WI38 (cell line): ENCODE results near the gene PRMT2.
"Not testable (repeated sequence)": the region's sequence is repeated elsewhere in the genome, so short reads cannot be mapped to it uniquely, and the experiment has no call there.

Experiments
- H3K4me3 ChIP-seq: 2 replicates; pipeline ENCODE4 v1.5.1; 2011; ENCODE audit warnings: low read depth, mild to moderate bottlenecking, control low read depth, low read length
- TF ChIP-seq, protein P1 (sequence below): IDR thresholded peaks from 2 replicates; pipeline ENCODE4 v1.5.1; 2012; ENCODE audit warnings: low read depth, mild to moderate bottlenecking, control low read depth, low read length

Gene PRMT2

GRCh38 chr21:46664316-46664995, 29.0 kb downstream of the PRMT2 start:
- TF ChIP-seq, protein P1, sequence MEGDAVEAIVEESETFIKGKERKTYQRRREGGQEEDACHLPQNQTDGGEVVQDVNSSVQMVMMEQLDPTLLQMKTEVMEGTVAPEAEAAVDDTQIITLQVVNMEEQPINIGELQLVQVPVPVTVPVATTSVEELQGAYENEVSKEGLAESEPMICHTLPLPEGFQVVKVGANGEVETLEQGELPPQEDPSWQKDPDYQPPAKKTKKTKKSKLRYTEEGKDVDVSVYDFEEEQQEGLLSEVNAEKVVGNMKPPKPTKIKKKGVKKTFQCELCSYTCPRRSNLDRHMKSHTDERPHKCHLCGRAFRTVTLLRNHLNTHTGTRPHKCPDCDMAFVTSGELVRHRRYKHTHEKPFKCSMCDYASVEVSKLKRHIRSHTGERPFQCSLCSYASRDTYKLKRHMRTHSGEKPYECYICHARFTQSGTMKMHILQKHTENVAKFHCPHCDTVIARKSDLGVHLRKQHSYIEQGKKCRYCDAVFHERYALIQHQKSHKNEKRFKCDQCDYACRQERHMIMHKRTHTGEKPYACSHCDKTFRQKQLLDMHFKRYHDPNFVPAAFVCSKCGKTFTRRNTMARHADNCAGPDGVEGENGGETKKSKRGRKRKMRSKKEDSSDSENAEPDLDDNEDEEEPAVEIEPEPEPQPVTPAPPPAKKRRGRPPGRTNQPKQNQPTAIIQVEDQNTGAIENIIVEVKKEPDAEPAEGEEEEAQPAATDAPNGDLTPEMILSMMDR, result no peak
- no peak overlapping the region for H3K4me3 ChIP-seq

DNA sequence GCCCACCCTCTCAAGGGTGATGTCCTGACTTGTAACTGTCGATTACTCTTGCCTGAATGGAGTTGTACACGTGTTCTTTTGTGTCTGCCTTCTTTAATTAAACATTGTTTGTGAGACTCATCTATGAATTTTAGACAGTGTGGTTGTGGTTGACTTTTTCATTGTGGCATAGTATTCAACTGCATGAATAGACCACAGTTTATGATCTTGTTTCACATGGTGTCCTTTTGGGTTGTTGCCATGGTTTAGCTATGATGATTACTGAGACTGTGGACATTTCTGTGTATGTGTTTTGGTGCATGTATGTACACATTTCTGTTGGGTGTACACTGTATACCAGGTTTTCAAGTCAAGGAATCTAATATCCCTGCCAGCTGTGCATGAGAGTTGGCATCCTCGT, 30.1 kb downstream of the PRMT2 start:
- TF ChIP-seq, protein P1, result no peak
- no peak overlapping the region for H3K4me3 ChIP-seq

GRCh38 chr21:46666941-46667740, 31.7 kb downstream of the PRMT2 start:
- TF ChIP-seq, protein P1, result no peak
- H3K4me3 ChIP-seq, result peak overlapping the region; percentile 64

- peak overlapping the region; percentile 64 for H3K4me3 ChIP-seq
Observed at GRCh38 chr21:46667741-46668380, 32.4 kb downstream of the PRMT2 start.

GRCh38 chr21:46668381-46668780, 32.9 kb downstream of the PRMT2 start:
- TF ChIP-seq, protein P1, result no peak
- H3K4me3 ChIP-seq, result peak overlapping the region; percentile 64; the same call in 1 of the 2 replicates

More at GRCh38 chr21:46667741-46668380, 32.4 kb downstream of the PRMT2 start:
- TF ChIP-seq, protein P1, result no peak

- not testable (repeated sequence) for H3K4me3 ChIP-seq
Observed at GRCh38 chr21:46668904-46669303, 33.4 kb downstream of the PRMT2 start.

DNA sequence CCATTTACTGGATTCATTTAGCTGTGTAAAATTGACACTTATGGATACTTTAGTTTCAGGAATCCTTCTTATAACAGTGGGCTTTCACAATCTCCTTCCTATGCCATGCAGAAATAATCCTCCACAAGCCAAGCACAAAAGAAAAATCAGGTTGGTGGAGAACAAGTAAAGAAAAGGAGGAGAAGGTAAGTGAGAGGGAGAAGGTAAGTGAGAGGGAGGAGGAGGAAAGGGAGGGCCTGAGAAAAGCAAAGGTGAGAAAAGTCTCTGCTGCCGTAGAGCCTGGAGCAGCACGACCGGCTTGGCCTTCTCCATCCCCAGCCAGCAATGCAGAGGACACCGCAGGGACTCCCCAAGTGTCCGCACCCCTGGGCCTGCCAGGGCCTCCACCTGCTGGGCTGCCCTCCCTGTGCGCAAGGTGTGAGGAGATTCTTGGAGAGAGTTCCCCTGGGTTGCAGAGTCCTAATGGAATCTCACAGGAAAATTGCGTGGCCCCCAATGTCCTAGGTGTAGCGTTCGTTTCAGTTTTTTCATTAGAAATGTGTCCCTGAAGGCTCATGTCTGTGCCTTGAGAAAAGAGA, 39.0 kb downstream of the PRMT2 start:
- TF ChIP-seq, protein P1, result no peak

More for the DNA sequence above, 39.0 kb downstream of the PRMT2 start:
- no peak overlapping the region for H3K4me3 ChIP-seq
